Measurements from ENCODE around the gene ST3GAL5.

- TF ChIP-seq, protein P1, sequence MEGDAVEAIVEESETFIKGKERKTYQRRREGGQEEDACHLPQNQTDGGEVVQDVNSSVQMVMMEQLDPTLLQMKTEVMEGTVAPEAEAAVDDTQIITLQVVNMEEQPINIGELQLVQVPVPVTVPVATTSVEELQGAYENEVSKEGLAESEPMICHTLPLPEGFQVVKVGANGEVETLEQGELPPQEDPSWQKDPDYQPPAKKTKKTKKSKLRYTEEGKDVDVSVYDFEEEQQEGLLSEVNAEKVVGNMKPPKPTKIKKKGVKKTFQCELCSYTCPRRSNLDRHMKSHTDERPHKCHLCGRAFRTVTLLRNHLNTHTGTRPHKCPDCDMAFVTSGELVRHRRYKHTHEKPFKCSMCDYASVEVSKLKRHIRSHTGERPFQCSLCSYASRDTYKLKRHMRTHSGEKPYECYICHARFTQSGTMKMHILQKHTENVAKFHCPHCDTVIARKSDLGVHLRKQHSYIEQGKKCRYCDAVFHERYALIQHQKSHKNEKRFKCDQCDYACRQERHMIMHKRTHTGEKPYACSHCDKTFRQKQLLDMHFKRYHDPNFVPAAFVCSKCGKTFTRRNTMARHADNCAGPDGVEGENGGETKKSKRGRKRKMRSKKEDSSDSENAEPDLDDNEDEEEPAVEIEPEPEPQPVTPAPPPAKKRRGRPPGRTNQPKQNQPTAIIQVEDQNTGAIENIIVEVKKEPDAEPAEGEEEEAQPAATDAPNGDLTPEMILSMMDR (conservative IDR thresholded peaks at IDR 0.05) = no peak
- TF ChIP-seq EZH2 (IDR thresholded peaks at IDR 0.05; ENCODE audit: low read depth) = no peak
Observed at GRCh38 chr2:85800586-85800985, 88.2 kb downstream of the ST3GAL5 start.
